Activated T-helper 1 cell treated with anti-CD3 and anti-CD28 coated beads, Interleukin-12 subunit alpha, Interleukin-12 subunit beta, Interleukin-2, Interleukin-4 antibody, amounts not matched to agents 30 ng/mL and 10 ng/mL and 1 ng/mL, durations not matched to agents 14 hours and 24 hours and 36 hours (primary cell): ENCODE measurements around the gene INPP5A. TPM values are rescaled to one million over a fixed set of nuclear protein-coding genes. Genes with fewer than 3 reads are reported as not detected.

Source experiments
- DNase-seq: peaks from one replicate; pipeline ENCODE4 v3.0.0; 2021; ENCODE audit warnings: low spot score
- H3K27ac Mint-ChIP-seq: one replicate; pipeline ENCODE4 v1.8.0; 2021; ENCODE audit warnings: mild to moderate bottlenecking, mixed read lengths
- H3K27me3 Mint-ChIP-seq: one replicate; pipeline ENCODE4 v1.8.0; 2022; ENCODE audit warnings: mild to moderate bottlenecking, moderate library complexity, mixed read lengths; ENCODE audit not compliant: insufficient read depth
- H3K36me3 Mint-ChIP-seq: one replicate; pipeline ENCODE4 v1.8.0; 2021; ENCODE audit warnings: low read depth, mixed read lengths
- H3K4me1 Mint-ChIP-seq: one replicate; pipeline ENCODE4 v1.8.0; 2021; ENCODE audit warnings: low read depth, mixed read lengths
- H3K4me3 Mint-ChIP-seq: one replicate; pipeline ENCODE4 v1.8.0; 2021; ENCODE audit warnings: mild to moderate bottlenecking, moderate library complexity, mixed read lengths
- H3K9me3 Mint-ChIP-seq: one replicate; pipeline ENCODE4 v1.8.0; 2021; ENCODE audit warnings: mixed read lengths
- intact Hi-C: fragments of 100-400 bp; cut with micrococcal nuclease; formaldehyde crosslinking; loops from one replicate; pipeline ENCODE4 v1.15.1; 2024
- total RNA-seq: library from RNA; stranded (reverse); gene quantifications from 2 replicates; pipeline ENCODE4 v1.2.3, GENCODE V29; 2022

The INPP5A gene
- total RNA-seq, 1 donor from 2014 or later = 13.4 TPM

GRCh38 chr10:132616170-132616995 is 78.8 kb downstream of the INPP5A start:
- peak overlapping the region; percentile 85 for H3K27ac Mint-ChIP-seq
- peaks cover 14% of the 10 kb centered on the region for H3K4me1 Mint-ChIP-seq
- intact Hi-C loops = loop anchor here (1.0 to 10.0 kb wide), 4 partner anchors 24 to 252 kb away; partner anchors contain the start of gene INPP5A
- H3K4me3 Mint-ChIP-seq = peak overlapping the region; percentile 10
- peaks cover 24% of the 10 kb centered on the region for H3K36me3 Mint-ChIP-seq
- peaks cover 4% of the 10 kb centered on the region for H3K27me3 Mint-ChIP-seq
- H3K9me3 Mint-ChIP-seq = peaks cover 36% of the 10 kb centered on the region
- peak; percentile 52 for DNase-seq

- Mint-ChIP-seq H3K27me3 (peaks cover 4% of the 10 kb centered on the region), H3K36me3 (peaks cover 24% of the 10 kb centered on the region), H3K27ac (no peak overlapping the region), H3K4me1 (peaks cover 14% of the 10 kb centered on the region), H3K9me3 (peaks cover 43% of the 10 kb centered on the region), H3K4me3 (no peak overlapping the region)
- intact Hi-C loops = loop anchor here (1.0 to 10.0 kb wide), 4 partner anchors 24 to 252 kb away; partner anchors contain the start of gene INPP5A
- no peak for DNase-seq
Observed at GRCh38 chr10:132616996-132617736, 79.6 kb downstream of the INPP5A start.

GRCh38 chr10:132617737-132618052 is 80.1 kb downstream of the INPP5A start:
- intact Hi-C loops = loop anchor here (2.0 to 10.0 kb wide), 2 partner anchors 25 to 253 kb away; no protein-coding TSS in a partner anchor
- Mint-ChIP-seq H3K36me3 (peaks cover 22% of the 10 kb centered on the region), H3K27ac (no peak overlapping the region), H3K4me1 (peaks cover 14% of the 10 kb centered on the region), H3K9me3 (peaks cover 43% of the 10 kb centered on the region), H3K4me3 (no peak overlapping the region), H3K27me3 (peaks cover 4% of the 10 kb centered on the region)
- DNase-seq = no peak

- intact Hi-C loops = loop anchor here (10.0 kb wide), 1 partner anchor 254 kb away; no protein-coding TSS in a partner anchor
- no peak for DNase-seq
- Mint-ChIP-seq H3K27me3 (peaks cover 4% of the 10 kb centered on the region), H3K9me3 (peaks cover 43% of the 10 kb centered on the region), H3K27ac (no peak overlapping the region), H3K4me3 (no peak overlapping the region), H3K36me3 (peaks cover 22% of the 10 kb centered on the region), H3K4me1 (peaks cover 14% of the 10 kb centered on the region)
Observed at GRCh38 chr10:132618158-132618919, 80.8 kb downstream of the INPP5A start.

GRCh38 chr10:132619927-132620326 is 82.3 kb downstream of the INPP5A start:
- H3K27ac Mint-ChIP-seq = no peak overlapping the region
- H3K4me1 Mint-ChIP-seq = peaks cover 14% of the 10 kb centered on the region
- intact Hi-C loops = loop anchor here (10.0 kb wide), 1 partner anchor 255 kb away; no protein-coding TSS in a partner anchor
- no peak for DNase-seq
- peaks cover 4% of the 10 kb centered on the region for H3K27me3 Mint-ChIP-seq
- H3K4me3 Mint-ChIP-seq = no peak overlapping the region
- peaks cover 22% of the 10 kb centered on the region for H3K36me3 Mint-ChIP-seq
- peaks cover 43% of the 10 kb centered on the region for H3K9me3 Mint-ChIP-seq

- DNase-seq = no peak
- Mint-ChIP-seq H3K4me1 (peaks cover 7% of the 10 kb centered on the region), H3K27me3 (peaks cover 1% of the 10 kb centered on the region), H3K4me3 (no peak overlapping the region), H3K36me3 (peaks cover 12% of the 10 kb centered on the region), H3K27ac (no peak overlapping the region), H3K9me3 (peaks cover 23% of the 10 kb centered on the region)
- intact Hi-C loops = no loop called here
Observed at GRCh38 chr10:132624061-132624846, 86.7 kb downstream of the INPP5A start.

GRCh38 chr10:132624847-132625471 is 87.4 kb downstream of the INPP5A start:
- peaks cover 21% of the 10 kb centered on the region for H3K9me3 Mint-ChIP-seq
- H3K27me3 Mint-ChIP-seq = peaks cover 1% of the 10 kb centered on the region
- no peak overlapping the region for H3K27ac Mint-ChIP-seq
- intact Hi-C loops = no loop called here
- H3K4me3 Mint-ChIP-seq = no peak overlapping the region
- peaks cover 7% of the 10 kb centered on the region for H3K4me1 Mint-ChIP-seq
- no peak for DNase-seq
- H3K36me3 Mint-ChIP-seq = peaks cover 12% of the 10 kb centered on the region

- intact Hi-C loops = no loop called here
- Mint-ChIP-seq H3K36me3 (peaks cover 4% of the 10 kb centered on the region), H3K9me3 (peaks cover 9% of the 10 kb centered on the region), H3K27ac (no peak overlapping the region), H3K27me3 (peaks cover 1% of the 10 kb centered on the region), H3K4me3 (no peak overlapping the region), H3K4me1 (peaks cover 7% of the 10 kb centered on the region)
- no peak for DNase-seq
Observed at GRCh38 chr10:132626019-132626760, 88.6 kb downstream of the INPP5A start.

- no peak for DNase-seq
- H3K4me1 Mint-ChIP-seq = peaks cover 7% of the 10 kb centered on the region
- H3K27ac Mint-ChIP-seq = no peak overlapping the region
- no peaks in the 10 kb centered on the region for H3K36me3 Mint-ChIP-seq
- H3K9me3 Mint-ChIP-seq = peaks cover under 1% of the 10 kb centered on the region
- peaks cover 1% of the 10 kb centered on the region for H3K27me3 Mint-ChIP-seq
- H3K4me3 Mint-ChIP-seq = no peak overlapping the region
- intact Hi-C loops = no loop called here
Observed at GRCh38 chr10:132626761-132627665, 89.4 kb downstream of the INPP5A start.

- Mint-ChIP-seq H3K27ac (no peak overlapping the region), H3K9me3 (no peaks in the 10 kb centered on the region), H3K36me3 (no peaks in the 10 kb centered on the region), H3K4me3 (no peak overlapping the region), H3K27me3 (peaks cover 1% of the 10 kb centered on the region), H3K4me1 (peaks cover 7% of the 10 kb centered on the region)
- no peak for DNase-seq
- intact Hi-C loops = no loop called here
Observed at GRCh38 chr10:132627666-132628531, 90.3 kb downstream of the INPP5A start.
